Measurements from ENCODE around the gene FRMPD3. TPM values are rescaled to one million over a fixed set of nuclear protein-coding genes. Genes with fewer than 3 reads are reported as not detected.
"Not testable (repeated sequence)": the region's sequence is repeated elsewhere in the genome, so short reads cannot be mapped to it uniquely, and the experiment has no call there.

FRMPD3 gene
- total RNA-seq, 4 donors from 2014 or later: under 0.01 to 0.04 TPM; not detected in 2

GRCh38 chrX:107465932-107466620, 16.6 kb downstream of the FRMPD3 start:
- H3K9me3 ChIP-seq: no peaks in the 10 kb centered on the region
- H3K4me1 ChIP-seq: no peaks in the 10 kb centered on the region
- H3K27ac ChIP-seq: no peak overlapping the region
- no peaks in the 10 kb centered on the region for H3K27me3 ChIP-seq
- TF ChIP-seq EP300 (IDR thresholded peaks at IDR 0.05) (no peak), POLR2AphosphoS5 (IDR thresholded peaks at IDR 0.05) (no peak), CTCF (IDR thresholded peaks at IDR 0.05) (no peak), POLR2A (IDR thresholded peaks at IDR 0.05) (no peak)
- ATAC-seq: no peak
- H3K4me3 ChIP-seq: no peak overlapping the region
- no peaks in the 10 kb centered on the region for H3K36me3 ChIP-seq
- WGBS, 2 donors (ENCODE audit: low coverage in 1 of 2): 52 to 88% methylated on average over 1 to 3 of the region's 4 CpGs

- Histone ChIP-seq H3K27ac (no peak overlapping the region), H3K9me3 (no peaks in the 10 kb centered on the region), H3K36me3 (no peaks in the 10 kb centered on the region), H3K27me3 (no peaks in the 10 kb centered on the region), H3K4me1 (no peaks in the 10 kb centered on the region), H3K4me3 (no peak overlapping the region)
- TF ChIP-seq CTCF (IDR thresholded peaks at IDR 0.05) (no peak), EP300 (IDR thresholded peaks at IDR 0.05) (no peak), POLR2A (IDR thresholded peaks at IDR 0.05) (no peak), POLR2AphosphoS5 (IDR thresholded peaks at IDR 0.05) (no peak)
- no peak for ATAC-seq
- WGBS, 2 donors (ENCODE audit: low coverage in 1 of 2): 71 to 86% methylated on average over 1 to 4 of the region's 4 CpGs
These were observed 17.8 kb downstream of the FRMPD3 start for GRCh38 chrX:107467271-107467670.

- no peak for ATAC-seq
- Histone ChIP-seq H3K27ac (no peak overlapping the region), H3K36me3 (no peaks in the 10 kb centered on the region), H3K9me3 (no peaks in the 10 kb centered on the region), H3K4me3 (no peak overlapping the region), H3K4me1 (no peaks in the 10 kb centered on the region), H3K27me3 (no peaks in the 10 kb centered on the region)
- TF ChIP-seq CTCF (IDR thresholded peaks at IDR 0.05) (no peak), EP300 (IDR thresholded peaks at IDR 0.05) (no peak), POLR2AphosphoS5 (IDR thresholded peaks at IDR 0.05) (no peak), POLR2A (IDR thresholded peaks at IDR 0.05) (no peak)
- 80% methylated on average over 1 of the region's 2 CpGs; no CpG with 5 or more reads in 1 of the 2 donors for WGBS, 2 donors (ENCODE audit: low coverage in 1 of 2)
These were observed 20.7 kb downstream of the FRMPD3 start for GRCh38 chrX:107470198-107470597.

- H3K27me3 ChIP-seq: no peaks in the 10 kb centered on the region
- H3K4me1 ChIP-seq: no peaks in the 10 kb centered on the region
- no peaks in the 10 kb centered on the region for H3K36me3 ChIP-seq
- no peak for TF ChIP-seq POLR2AphosphoS5 (IDR thresholded peaks at IDR 0.05)
- no peak for TF ChIP-seq POLR2A (IDR thresholded peaks at IDR 0.05)
- TF ChIP-seq CTCF (IDR thresholded peaks at IDR 0.05): no peak
- no peak for TF ChIP-seq EP300 (IDR thresholded peaks at IDR 0.05)
- H3K27ac ChIP-seq: no peak overlapping the region
- H3K4me3 ChIP-seq: no peak overlapping the region
- no peaks in the 10 kb centered on the region for H3K9me3 ChIP-seq
- WGBS, 2 donors (ENCODE audit: low coverage in 1 of 2): 35 to 61% methylated on average over 2 to 6 of the region's 7 CpGs
- no peak for ATAC-seq
These were observed 21.5 kb downstream of the FRMPD3 start for GRCh38 chrX:107470971-107471370.

- not testable (repeated sequence) for H3K27ac ChIP-seq, ATAC-seq, H3K27me3 ChIP-seq, H3K36me3 ChIP-seq, H3K4me3 ChIP-seq, H3K4me1 ChIP-seq, H3K9me3 ChIP-seq
- WGBS, 2 donors (ENCODE audit: low coverage in 1 of 2): 71 to 75% methylated on average over 1 to 2 of the region's 4 CpGs
These were observed 22.0 kb downstream of the FRMPD3 start for GRCh38 chrX:107471420-107471819.
